IPS-18a (cell line): Measurements from ENCODE around the gene C2CD2.

Experiments used
- H3K27ac ChIP-seq: one replicate; pipeline ENCODE4 v1.5.1; 2013; ENCODE audit warnings: low read length
- H3K27me3 ChIP-seq: one replicate; pipeline ENCODE4 v1.6.1; 2013; ENCODE audit warnings: mild to moderate bottlenecking, low read length; ENCODE audit not compliant: control insufficient read depth, insufficient read depth
- H3K36me3 ChIP-seq: one replicate; pipeline ENCODE4 v1.6.1; 2013; ENCODE audit warnings: low read depth, low read length; ENCODE audit not compliant: control insufficient read depth
- H3K4me1 ChIP-seq: one replicate; pipeline ENCODE4 v1.6.1; 2013; ENCODE audit warnings: low read depth, low read length; ENCODE audit not compliant: control insufficient read depth
- H3K4me3 ChIP-seq: one replicate; pipeline ENCODE4 v1.5.1; 2013; ENCODE audit warnings: low read length
- H3K9ac ChIP-seq: one replicate; pipeline ENCODE4 v1.6.1; 2013; ENCODE audit warnings: mild to moderate bottlenecking, low read length, moderate library complexity
- H3K9me3 ChIP-seq: one replicate; pipeline ENCODE4 v1.6.1; 2013; ENCODE audit warnings: low read depth, low read length; ENCODE audit not compliant: control insufficient read depth

The C2CD2 gene

GRCh38 chr21:41914965-41915364, 38.9 kb downstream of the C2CD2 start:
- Histone ChIP-seq H3K4me1 (no peaks in the 10 kb centered on the region), H3K27me3 (no peaks in the 10 kb centered on the region), H3K9ac (no peak overlapping the region), H3K9me3 (no peaks in the 10 kb centered on the region), H3K27ac (no peak overlapping the region), H3K36me3 (peaks cover 8% of the 10 kb centered on the region), H3K4me3 (no peak overlapping the region)

- no peak overlapping the region for H3K9ac ChIP-seq
- H3K4me1 ChIP-seq = no peaks in the 10 kb centered on the region
- no peaks in the 10 kb centered on the region for H3K27me3 ChIP-seq
- no peaks in the 10 kb centered on the region for H3K9me3 ChIP-seq
- no peak overlapping the region for H3K4me3 ChIP-seq
- no peak overlapping the region for H3K27ac ChIP-seq
- H3K36me3 ChIP-seq = peaks cover 9% of the 10 kb centered on the region
These were observed 39.5 kb downstream of the C2CD2 start for GRCh38 chr21:41914358-41914757.

DNA sequence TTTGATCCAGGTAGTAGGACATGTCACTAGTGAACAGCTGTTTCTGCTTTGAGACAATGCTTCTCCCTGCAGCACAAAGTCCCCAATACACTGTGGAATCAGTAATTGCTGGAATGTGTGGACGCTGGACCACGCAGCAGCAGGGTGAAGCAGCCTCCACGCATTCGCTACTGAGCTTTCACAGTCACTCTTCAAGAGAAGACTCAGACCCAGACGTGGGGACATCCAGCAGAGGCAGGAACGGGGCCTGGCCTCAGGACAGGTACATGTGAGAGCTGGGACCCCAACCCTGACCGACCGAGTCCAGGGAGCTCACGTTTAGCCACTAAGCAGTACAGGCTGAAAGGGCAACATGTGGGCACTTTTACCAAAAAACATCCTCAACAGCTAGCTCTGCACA, 40.6 kb downstream of the C2CD2 start:
- no peaks in the 10 kb centered on the region for H3K9me3 ChIP-seq
- H3K27ac ChIP-seq = no peak overlapping the region
- peaks cover 12% of the 10 kb centered on the region for H3K36me3 ChIP-seq

DNA sequence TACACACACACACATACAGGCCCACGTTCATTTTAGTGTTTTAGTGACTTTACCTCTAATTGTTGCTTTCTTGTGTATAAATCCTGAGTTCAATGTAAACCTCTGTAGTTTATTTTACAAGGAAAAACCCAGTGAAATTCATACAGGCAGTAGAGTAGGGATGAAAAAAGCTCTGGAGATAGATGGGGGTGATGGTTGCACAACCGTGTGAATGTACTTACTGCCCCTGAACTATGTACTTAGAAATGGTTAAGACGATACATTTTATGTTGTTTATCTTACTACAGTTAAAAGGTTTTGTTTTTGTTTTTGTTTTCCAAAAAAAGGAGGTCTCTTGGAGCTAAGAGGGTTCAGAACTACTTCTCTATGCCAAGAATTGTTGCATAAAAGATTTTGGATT, 45.0 kb downstream of the C2CD2 start:
- Histone ChIP-seq H3K27me3 (no peaks in the 10 kb centered on the region), H3K4me1 (no peaks in the 10 kb centered on the region), H3K9ac (no peak overlapping the region), H3K27ac (no peak overlapping the region), H3K4me3 (no peak overlapping the region), H3K9me3 (no peaks in the 10 kb centered on the region), H3K36me3 (peaks cover 10% of the 10 kb centered on the region)

More for the DNA sequence above, 40.6 kb downstream of the C2CD2 start:
- Histone ChIP-seq H3K27me3 (no peaks in the 10 kb centered on the region), H3K9ac (no peak overlapping the region), H3K4me1 (no peaks in the 10 kb centered on the region), H3K4me3 (no peak overlapping the region)

GRCh38 chr21:41907496-41908258, 46.1 kb downstream of the C2CD2 start:
- Histone ChIP-seq H3K4me3 (no peak overlapping the region), H3K27ac (no peak overlapping the region), H3K4me1 (no peaks in the 10 kb centered on the region), H3K36me3 (peaks cover 7% of the 10 kb centered on the region), H3K9me3 (no peaks in the 10 kb centered on the region), H3K27me3 (no peaks in the 10 kb centered on the region), H3K9ac (no peak overlapping the region)

DNA sequence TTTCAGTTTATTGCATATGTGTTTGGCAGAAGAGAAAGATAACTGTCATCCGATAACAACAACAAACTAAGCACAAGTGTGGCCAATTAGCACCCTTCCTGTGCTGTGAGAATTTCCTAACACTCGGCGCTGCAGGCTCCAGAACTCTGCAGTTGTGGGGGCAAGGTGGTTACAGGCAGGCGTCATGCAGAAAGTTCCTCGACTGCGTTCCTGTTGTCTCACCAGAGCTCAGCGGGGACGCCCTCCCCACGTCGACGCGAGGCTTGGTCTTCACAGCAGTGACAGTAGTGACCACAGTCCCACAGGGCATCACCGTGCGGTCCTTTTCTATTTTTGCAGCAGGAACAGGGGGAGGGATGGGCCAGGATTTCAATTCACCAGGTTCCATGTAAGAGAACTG, 47.0 kb downstream of the C2CD2 start:
- no peaks in the 10 kb centered on the region for H3K9me3 ChIP-seq
- H3K27me3 ChIP-seq = no peaks in the 10 kb centered on the region
- H3K9ac ChIP-seq = no peak overlapping the region
- no peak overlapping the region for H3K27ac ChIP-seq
- H3K4me1 ChIP-seq = no peaks in the 10 kb centered on the region
- peaks cover 7% of the 10 kb centered on the region for H3K36me3 ChIP-seq
- no peak overlapping the region for H3K4me3 ChIP-seq

- Histone ChIP-seq H3K27ac (no peak overlapping the region), H3K36me3 (no peaks in the 10 kb centered on the region), H3K4me1 (no peaks in the 10 kb centered on the region)
These were observed 50.1 kb downstream of the C2CD2 start for GRCh38 chr21:41903559-41904351.

DNA sequence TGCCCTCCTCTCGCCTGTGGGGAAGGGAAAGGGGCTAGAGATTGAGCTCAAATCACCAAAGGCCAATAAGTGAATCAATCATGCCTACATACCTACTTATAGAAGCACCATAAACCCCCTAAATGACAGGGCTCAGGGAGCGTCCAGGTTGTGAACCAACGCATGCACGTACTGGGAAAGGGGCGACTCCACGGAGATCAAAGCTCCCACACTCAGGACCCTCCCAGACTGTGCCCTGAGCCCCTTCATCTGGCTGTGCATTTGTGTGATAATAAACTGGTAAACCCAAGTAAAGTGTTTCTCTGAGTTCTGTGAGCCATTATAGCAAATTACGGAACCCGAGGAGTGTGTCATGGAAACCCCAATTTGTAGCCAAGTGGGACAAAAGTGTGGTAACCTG, 50.9 kb downstream of the C2CD2 start:
- H3K4me3 ChIP-seq = no peak overlapping the region
- H3K27me3 ChIP-seq = no peaks in the 10 kb centered on the region
- H3K27ac ChIP-seq = no peak overlapping the region
- no peaks in the 10 kb centered on the region for H3K36me3 ChIP-seq
- no peaks in the 10 kb centered on the region for H3K9me3 ChIP-seq
- no peak overlapping the region for H3K9ac ChIP-seq
- peaks cover 6% of the 10 kb centered on the region for H3K4me1 ChIP-seq

More at GRCh38 chr21:41903559-41904351, 50.1 kb downstream of the C2CD2 start:
- Histone ChIP-seq H3K9me3 (no peaks in the 10 kb centered on the region), H3K9ac (no peak overlapping the region), H3K4me3 (no peak overlapping the region), H3K27me3 (no peaks in the 10 kb centered on the region)

DNA sequence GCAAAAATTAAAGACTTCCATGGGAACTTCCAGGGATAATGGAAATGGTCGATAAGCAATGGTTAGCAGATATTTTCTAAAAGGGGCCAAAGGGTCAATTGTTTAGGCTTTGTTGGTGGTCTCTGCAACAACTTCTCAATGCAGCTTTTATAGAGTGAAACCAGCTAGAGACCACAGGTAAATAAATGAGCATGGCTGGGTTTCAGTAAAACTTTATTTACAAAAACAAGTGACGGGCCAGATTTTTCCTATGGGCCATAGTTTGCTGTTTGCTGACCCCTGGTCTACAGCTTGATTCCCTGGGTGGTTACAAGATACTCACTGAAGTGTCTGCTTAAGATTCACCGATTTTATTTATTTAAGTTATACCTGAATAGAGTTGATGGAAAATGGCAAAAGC, 52.0 kb downstream of the C2CD2 start:
- Histone ChIP-seq H3K4me3 (no peak overlapping the region), H3K9me3 (no peaks in the 10 kb centered on the region), H3K4me1 (peaks cover 16% of the 10 kb centered on the region), H3K9ac (no peak overlapping the region), H3K36me3 (no peaks in the 10 kb centered on the region), H3K27ac (no peak overlapping the region), H3K27me3 (no peaks in the 10 kb centered on the region)

DNA sequence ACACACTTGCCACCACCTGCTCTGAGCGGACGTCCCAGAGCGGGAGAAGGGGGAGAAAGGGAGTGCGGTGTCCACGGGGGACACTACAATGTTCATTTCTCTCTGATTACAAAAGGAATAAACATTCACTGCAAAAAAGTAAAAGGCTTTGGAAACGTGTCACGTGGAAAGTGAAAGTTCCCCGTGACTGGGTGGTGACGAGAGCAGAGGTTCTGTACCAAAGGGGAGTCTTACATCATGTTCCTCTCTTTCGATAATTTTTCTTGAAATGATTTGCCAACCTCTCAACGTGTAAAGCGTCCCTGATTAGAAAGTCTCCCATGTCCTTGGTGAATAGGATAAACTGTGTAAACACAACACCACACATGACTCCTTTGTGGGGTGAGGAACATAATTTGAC, 52.7 kb downstream of the C2CD2 start:
- Histone ChIP-seq H3K9ac (no peak overlapping the region), H3K9me3 (no peaks in the 10 kb centered on the region), H3K27ac (no peak overlapping the region), H3K27me3 (no peaks in the 10 kb centered on the region), H3K4me1 (peaks cover 23% of the 10 kb centered on the region), H3K4me3 (no peak overlapping the region), H3K36me3 (no peaks in the 10 kb centered on the region)

GRCh38 chr21:41900401-41900800, 53.4 kb downstream of the C2CD2 start:
- peaks cover 26% of the 10 kb centered on the region for H3K4me1 ChIP-seq
- no peak overlapping the region for H3K4me3 ChIP-seq
- H3K27me3 ChIP-seq = no peaks in the 10 kb centered on the region
- no peak overlapping the region for H3K27ac ChIP-seq
- H3K36me3 ChIP-seq = no peaks in the 10 kb centered on the region
- no peaks in the 10 kb centered on the region for H3K9me3 ChIP-seq
- no peak overlapping the region for H3K9ac ChIP-seq
